Measurements from ENCODE around the gene RALGAPA1. TPM values are rescaled to one million over a fixed set of nuclear protein-coding genes. Genes with fewer than 3 reads are reported as not detected.
"Not testable (repeated sequence)": the region's sequence is repeated elsewhere in the genome, so short reads cannot be mapped to it uniquely, and the experiment has no call there.

Gene RALGAPA1
- polyA plus RNA-seq, 1 donor from 2014 or later: 73.3 TPM

DNA sequence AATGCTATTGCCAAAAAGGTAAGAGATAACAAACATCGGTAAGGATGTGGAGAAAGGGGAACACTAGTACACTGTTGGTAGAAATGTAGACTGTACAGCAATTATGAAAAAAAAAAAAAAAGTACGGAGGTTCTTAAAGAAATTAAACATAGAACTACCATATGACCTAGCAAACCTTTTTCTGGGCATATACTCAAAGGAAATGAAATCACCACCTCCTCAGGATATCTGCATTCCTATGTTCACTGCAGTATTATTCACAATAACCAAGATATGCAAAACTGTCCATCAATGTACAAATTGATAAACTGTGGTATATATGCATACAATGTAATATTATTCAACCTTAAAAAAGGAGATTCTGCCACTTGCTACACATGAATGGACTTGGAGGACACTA is 214.5 kb downstream of the RALGAPA1 start:
- TF ChIP-seq EZH2 (IDR thresholded peaks at IDR 0.05; ENCODE audit: borderline replicate concordance, insufficient read depth, low read length, poor library complexity, severe bottlenecking): no peak
- TF ChIP-seq TAF1 (IDR thresholded peaks at IDR 0.05; ENCODE audit: low read depth): no peak
- no peak for TF ChIP-seq EP300 (conservative IDR thresholded peaks at IDR 0.05; ENCODE audit: poor library complexity, severe bottlenecking)
- TF ChIP-seq, protein P1, sequence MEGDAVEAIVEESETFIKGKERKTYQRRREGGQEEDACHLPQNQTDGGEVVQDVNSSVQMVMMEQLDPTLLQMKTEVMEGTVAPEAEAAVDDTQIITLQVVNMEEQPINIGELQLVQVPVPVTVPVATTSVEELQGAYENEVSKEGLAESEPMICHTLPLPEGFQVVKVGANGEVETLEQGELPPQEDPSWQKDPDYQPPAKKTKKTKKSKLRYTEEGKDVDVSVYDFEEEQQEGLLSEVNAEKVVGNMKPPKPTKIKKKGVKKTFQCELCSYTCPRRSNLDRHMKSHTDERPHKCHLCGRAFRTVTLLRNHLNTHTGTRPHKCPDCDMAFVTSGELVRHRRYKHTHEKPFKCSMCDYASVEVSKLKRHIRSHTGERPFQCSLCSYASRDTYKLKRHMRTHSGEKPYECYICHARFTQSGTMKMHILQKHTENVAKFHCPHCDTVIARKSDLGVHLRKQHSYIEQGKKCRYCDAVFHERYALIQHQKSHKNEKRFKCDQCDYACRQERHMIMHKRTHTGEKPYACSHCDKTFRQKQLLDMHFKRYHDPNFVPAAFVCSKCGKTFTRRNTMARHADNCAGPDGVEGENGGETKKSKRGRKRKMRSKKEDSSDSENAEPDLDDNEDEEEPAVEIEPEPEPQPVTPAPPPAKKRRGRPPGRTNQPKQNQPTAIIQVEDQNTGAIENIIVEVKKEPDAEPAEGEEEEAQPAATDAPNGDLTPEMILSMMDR (IDR thresholded peaks at IDR 0.05; ENCODE audit: poor library complexity, severe bottlenecking): no peak
- TF ChIP-seq SMC3 (conservative IDR thresholded peaks at IDR 0.05; ENCODE audit: poor library complexity): no peak
- TF ChIP-seq POLR2AphosphoS5 (IDR thresholded peaks at IDR 0.05): no peak
- no peak for TF ChIP-seq RAD21 (conservative IDR thresholded peaks at IDR 0.05)
- TF ChIP-seq, protein P2, sequence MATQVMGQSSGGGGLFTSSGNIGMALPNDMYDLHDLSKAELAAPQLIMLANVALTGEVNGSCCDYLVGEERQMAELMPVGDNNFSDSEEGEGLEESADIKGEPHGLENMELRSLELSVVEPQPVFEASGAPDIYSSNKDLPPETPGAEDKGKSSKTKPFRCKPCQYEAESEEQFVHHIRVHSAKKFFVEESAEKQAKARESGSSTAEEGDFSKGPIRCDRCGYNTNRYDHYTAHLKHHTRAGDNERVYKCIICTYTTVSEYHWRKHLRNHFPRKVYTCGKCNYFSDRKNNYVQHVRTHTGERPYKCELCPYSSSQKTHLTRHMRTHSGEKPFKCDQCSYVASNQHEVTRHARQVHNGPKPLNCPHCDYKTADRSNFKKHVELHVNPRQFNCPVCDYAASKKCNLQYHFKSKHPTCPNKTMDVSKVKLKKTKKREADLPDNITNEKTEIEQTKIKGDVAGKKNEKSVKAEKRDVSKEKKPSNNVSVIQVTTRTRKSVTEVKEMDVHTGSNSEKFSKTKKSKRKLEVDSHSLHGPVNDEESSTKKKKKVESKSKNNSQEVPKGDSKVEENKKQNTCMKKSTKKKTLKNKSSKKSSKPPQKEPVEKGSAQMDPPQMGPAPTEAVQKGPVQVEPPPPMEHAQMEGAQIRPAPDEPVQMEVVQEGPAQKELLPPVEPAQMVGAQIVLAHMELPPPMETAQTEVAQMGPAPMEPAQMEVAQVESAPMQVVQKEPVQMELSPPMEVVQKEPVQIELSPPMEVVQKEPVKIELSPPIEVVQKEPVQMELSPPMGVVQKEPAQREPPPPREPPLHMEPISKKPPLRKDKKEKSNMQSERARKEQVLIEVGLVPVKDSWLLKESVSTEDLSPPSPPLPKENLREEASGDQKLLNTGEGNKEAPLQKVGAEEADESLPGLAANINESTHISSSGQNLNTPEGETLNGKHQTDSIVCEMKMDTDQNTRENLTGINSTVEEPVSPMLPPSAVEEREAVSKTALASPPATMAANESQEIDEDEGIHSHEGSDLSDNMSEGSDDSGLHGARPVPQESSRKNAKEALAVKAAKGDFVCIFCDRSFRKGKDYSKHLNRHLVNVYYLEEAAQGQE (IDR thresholded peaks at IDR 0.05; ENCODE audit: borderline replicate concordance): no peak
- TF ChIP-seq MXI1 (conservative IDR thresholded peaks at IDR 0.05; ENCODE audit: poor library complexity, severe bottlenecking): no peak
- no peaks in the 10 kb centered on the region for H3K9me2 ChIP-seq (ENCODE audit: insufficient read depth, low read length)
- H3K9ac ChIP-seq (ENCODE audit: low read length): no peak overlapping the region
- no peaks in the 10 kb centered on the region for H3F3A ChIP-seq (ENCODE audit: insufficient read depth, low read length, poor library complexity, severe bottlenecking)
- H3K9me3 ChIP-seq (ENCODE audit: low read length): no peaks in the 10 kb centered on the region
- H3K79me2 ChIP-seq (replicated peaks; ENCODE audit: insufficient read depth, low read length): no peaks in the 10 kb centered on the region
- H3K27ac ChIP-seq (ENCODE audit: low read length): no peak overlapping the region
- H4K20me1 ChIP-seq (ENCODE audit: insufficient read depth): no peaks in the 10 kb centered on the region
- H3K4me2 ChIP-seq (ENCODE audit: low read length): no peak overlapping the region
- H3K27me3 ChIP-seq (ENCODE audit: insufficient read depth, low read depth, low read length): no peaks in the 10 kb centered on the region
- H3K36me3 ChIP-seq (ENCODE audit: insufficient read depth, low read length): peaks cover 19% of the 10 kb centered on the region
- no peak overlapping the region for H3K4me3 ChIP-seq (ENCODE audit: low read length)
- H2AFZ ChIP-seq (ENCODE audit: low read depth, low read length): no peak overlapping the region

DNA sequence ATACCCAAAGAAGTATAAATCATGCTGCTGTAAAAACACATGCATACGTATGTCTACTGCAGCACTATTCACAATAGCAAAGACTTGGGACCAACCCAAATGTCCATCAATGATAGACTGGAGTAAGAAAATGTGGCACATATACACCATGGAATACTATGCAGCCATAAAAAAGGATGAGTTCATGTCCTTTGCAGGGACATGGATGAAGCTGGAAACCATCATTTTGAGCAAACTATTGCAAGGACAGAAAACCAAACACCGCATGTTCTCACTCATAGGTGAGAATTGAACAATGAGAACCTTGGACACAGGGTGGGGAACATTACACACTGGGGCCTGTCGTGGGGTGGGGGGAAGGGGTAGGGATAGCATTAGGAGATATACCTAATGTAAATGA is 221.7 kb downstream of the RALGAPA1 start:
- not testable (repeated sequence) for H4K20me1 ChIP-seq (ENCODE audit: insufficient read depth); H2AFZ ChIP-seq (ENCODE audit: low read depth, low read length); H3K27ac ChIP-seq (ENCODE audit: low read length)

DNA sequence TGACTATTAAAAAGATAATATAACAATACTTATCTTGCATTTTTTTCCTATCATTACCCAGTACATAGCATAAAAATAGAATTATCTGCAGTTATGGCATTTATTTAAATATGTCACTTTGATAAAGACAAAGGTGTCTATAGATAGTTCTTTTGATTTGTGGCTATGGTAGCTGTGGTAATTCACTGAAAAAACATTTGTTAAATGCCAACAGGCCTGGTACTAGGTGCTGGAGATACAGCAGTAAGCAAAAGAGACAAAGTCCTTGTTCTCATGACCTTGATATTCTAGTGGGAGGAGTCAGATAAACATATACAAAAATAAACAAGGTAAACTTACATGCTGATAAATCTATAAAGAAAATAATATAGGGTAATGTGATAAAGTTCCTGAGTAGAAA is 230.5 kb downstream of the RALGAPA1 start:
- H3F3A ChIP-seq (ENCODE audit: insufficient read depth, low read length, poor library complexity, severe bottlenecking): no peaks in the 10 kb centered on the region
- no peaks in the 10 kb centered on the region for H3K9me2 ChIP-seq (ENCODE audit: insufficient read depth, low read length)
- no peak overlapping the region for H3K4me3 ChIP-seq (ENCODE audit: low read length)
- no peak overlapping the region for H2AFZ ChIP-seq (ENCODE audit: low read depth, low read length)
- no peak overlapping the region for H3K9ac ChIP-seq (ENCODE audit: low read length)
- no peaks in the 10 kb centered on the region for H3K36me3 ChIP-seq (ENCODE audit: insufficient read depth, low read length)
- TF ChIP-seq POLR2AphosphoS5 (IDR thresholded peaks at IDR 0.05) (no peak), EZH2 (IDR thresholded peaks at IDR 0.05; ENCODE audit: borderline replicate concordance, insufficient read depth, low read length, poor library complexity, severe bottlenecking) (no peak), RAD21 (conservative IDR thresholded peaks at IDR 0.05) (no peak), TAF1 (IDR thresholded peaks at IDR 0.05; ENCODE audit: low read depth) (no peak), SMC3 (conservative IDR thresholded peaks at IDR 0.05; ENCODE audit: poor library complexity) (no peak), EP300 (conservative IDR thresholded peaks at IDR 0.05; ENCODE audit: poor library complexity, severe bottlenecking) (no peak), MXI1 (conservative IDR thresholded peaks at IDR 0.05; ENCODE audit: poor library complexity, severe bottlenecking) (no peak)
- TF ChIP-seq, protein P1 (IDR thresholded peaks at IDR 0.05; ENCODE audit: poor library complexity, severe bottlenecking): no peak
- TF ChIP-seq, protein P2 (IDR thresholded peaks at IDR 0.05; ENCODE audit: borderline replicate concordance): no peak
- no peaks in the 10 kb centered on the region for H3K27me3 ChIP-seq (ENCODE audit: insufficient read depth, low read depth, low read length)
- H3K4me2 ChIP-seq (ENCODE audit: low read length): no peak overlapping the region
- H3K27ac ChIP-seq (ENCODE audit: low read length): no peak overlapping the region
- no peaks in the 10 kb centered on the region for H3K9me3 ChIP-seq (ENCODE audit: low read length)
- no peaks in the 10 kb centered on the region for H3K79me2 ChIP-seq (replicated peaks; ENCODE audit: insufficient read depth, low read length)
- no peaks in the 10 kb centered on the region for H4K20me1 ChIP-seq (ENCODE audit: insufficient read depth)

More for the DNA sequence above, 221.7 kb downstream of the RALGAPA1 start:
- H3K27me3 ChIP-seq (ENCODE audit: insufficient read depth, low read depth, low read length); H3K9me3 ChIP-seq (ENCODE audit: low read length); H3K4me3 ChIP-seq (ENCODE audit: low read length); H3K9ac ChIP-seq (ENCODE audit: low read length); H3F3A ChIP-seq (ENCODE audit: insufficient read depth, low read length, poor library complexity, severe bottlenecking); H3K4me2 ChIP-seq (ENCODE audit: low read length); H3K36me3 ChIP-seq (ENCODE audit: insufficient read depth, low read length); H3K9me2 ChIP-seq (ENCODE audit: insufficient read depth, low read length); H3K79me2 ChIP-seq (replicated peaks; ENCODE audit: insufficient read depth, low read length): not testable (repeated sequence)

All from neural cell (in vitro differentiated cells).